GM19455 (cell line): Measurements from ENCODE around the gene USF2.
"Not testable (repeated sequence)": the region's sequence is repeated elsewhere in the genome, so short reads cannot be mapped to it uniquely, and the experiment has no call there.

Experiments used
- ATAC-seq: cut with Tn5 transposase; IDR thresholded peaks from one replicate; pipeline ENCODE4 v1.9.1; 2021; ENCODE audit not compliant: unreplicated experiment

The USF2 gene

GRCh38 chr19:35268536-35269437 is at the start of gene USF2:
Gene USF2, plus strand, starts transcription at chr19:35268962. Its CDS starts 140 bp downstream, at chr19:35269102.
- ATAC-seq: peak; percentile 20

GRCh38 chr19:35219008-35219407 is 49.8 kb upstream of the USF2 start:
- ATAC-seq: no peak

- no peak for ATAC-seq
These were observed 48.3 kb upstream of the USF2 start for GRCh38 chr19:35220315-35220921.

- ATAC-seq: not testable (repeated sequence)
These were observed 47.7 kb upstream of the USF2 start for GRCh38 chr19:35220973-35221590.

- no peak for ATAC-seq
These were observed 46.3 kb upstream of the USF2 start for GRCh38 chr19:35222373-35223015.

GRCh38 chr19:35223084-35223790 is 45.5 kb upstream of the USF2 start:
- no peak for ATAC-seq

- ATAC-seq: no peak
These were observed 44.8 kb upstream of the USF2 start for GRCh38 chr19:35223862-35224505.

GRCh38 chr19:35224681-35225571 is 43.8 kb upstream of the USF2 start:
- ATAC-seq: no peak

GRCh38 chr19:35225951-35226350 is 42.8 kb upstream of the USF2 start:
- ATAC-seq: no peak

GRCh38 chr19:35226748-35227147 is 42.0 kb upstream of the USF2 start:
- ATAC-seq: no peak

GRCh38 chr19:35228177-35228930 is 40.4 kb upstream of the USF2 start, which contains the start of gene FAM187B:
Gene FAM187B, minus strand, starts transcription at chr19:35228739. Its CDS starts 59 bp downstream, at chr19:35228680.
- ATAC-seq: no peak

- ATAC-seq: no peak
These were observed 39.2 kb upstream of the USF2 start for GRCh38 chr19:35229601-35230000.

GRCh38 chr19:35231956-35232645 is 36.7 kb upstream of the USF2 start:
- ATAC-seq: no peak

GRCh38 chr19:35232912-35233311 is 35.9 kb upstream of the USF2 start:
- no peak for ATAC-seq

GRCh38 chr19:35236638-35237400 is 31.9 kb upstream of the USF2 start:
- no peak for ATAC-seq

- not testable (repeated sequence) for ATAC-seq
These were observed 29.2 kb upstream of the USF2 start for GRCh38 chr19:35239597-35239996.

GRCh38 chr19:35240327-35240726 is 28.4 kb upstream of the USF2 start:
- ATAC-seq: no peak
